Testis (tissue), 2 donors: ENCODE results near the gene PHACTR3.

Experiments
- CTCF ChIP-seq, 3 experiments: fragments of 450-650 bp in 2 of 3; fragments of 200-600 bp in 1 of 3; sonication (generic) in 1 of 3; IDR thresholded peaks; one replicate each; pipeline ENCODE4 v1.5.1; 2016 to 2019; ENCODE audit warnings: antibody characterized with exemption in 3 of 3, mild to moderate bottlenecking in 2 of 3, moderate library complexity in 1 of 3
- POLR2A ChIP-seq: fragments of 450-650 bp; IDR thresholded peaks from one replicate; pipeline ENCODE4 v1.6.1; 2017; ENCODE audit warnings: antibody characterized with exemption, mild to moderate bottlenecking, moderate library complexity

DNA sequence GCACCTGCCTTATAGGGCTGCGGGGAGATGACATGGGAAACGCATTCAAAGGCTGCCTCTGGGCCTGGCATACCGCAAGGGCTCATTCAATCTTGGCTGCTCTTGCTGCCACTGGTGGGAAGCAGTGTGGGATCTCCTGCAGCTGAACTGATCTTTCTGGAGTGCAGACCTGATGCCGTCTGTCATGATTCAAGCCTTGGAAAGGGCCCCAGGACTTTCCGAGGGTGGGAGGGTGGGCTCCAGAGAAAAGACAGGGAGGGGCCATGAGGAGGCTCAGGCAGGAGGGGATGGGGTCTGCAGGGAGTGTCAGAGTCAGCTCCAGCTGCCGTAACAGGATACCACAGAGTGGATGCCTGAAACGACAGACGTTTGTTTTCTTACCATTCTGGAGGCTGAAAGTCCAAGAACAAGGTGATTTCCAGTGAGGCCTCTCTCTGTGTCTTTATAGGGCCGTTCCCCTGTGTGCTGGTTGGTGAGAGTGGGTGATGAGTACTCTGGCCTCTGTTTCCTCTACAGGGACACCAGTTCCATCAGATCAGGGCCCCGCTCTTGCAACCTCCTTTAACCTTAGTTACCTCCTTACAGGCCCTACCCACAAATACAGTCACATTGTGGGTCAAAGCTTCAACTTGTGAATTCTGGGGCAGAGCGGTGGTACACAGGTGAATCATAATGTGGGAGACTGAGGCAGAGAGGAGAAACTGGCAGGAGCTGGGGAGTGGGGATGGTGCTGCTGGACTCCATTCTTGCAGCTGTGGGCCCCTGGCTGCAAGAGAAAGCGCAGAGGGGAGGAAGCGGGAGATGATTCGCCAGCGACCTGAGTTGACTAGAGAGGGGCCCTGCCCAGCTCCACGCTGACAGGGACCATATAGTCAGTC, 180.7 kb downstream of the PHACTR3 start:
- TF ChIP-seq POLR2A (no peak), CTCF (IDR thresholded peaks at IDR 0.05) (no peak)
